AG04449 (cell line): Measurements from ENCODE around the gene SNRK.

Source experiments
- CTCF ChIA-PET: fragments of 350-600 bp; formaldehyde crosslinking; extraction: SDS; loops from one replicate; lab custom pipeline; 2021; ENCODE audit warnings: antibody characterized with exemption; lab: Yijun Ruan, JAX
- POLR2A ChIA-PET: fragments of 400-600, 350-600 bp; formaldehyde crosslinking; extraction: SDS; loops from one replicate; lab custom pipeline; 2020; ENCODE audit warnings: antibody characterized with exemption, inconsistent platforms; lab: Yijun Ruan, JAX
- DNase-seq: peaks from one replicate; pipeline ENCODE4 v3.0.0-alpha.2; 2010; ENCODE audit warnings: low read depth, low spot score
- H3K4me3 ChIP-seq: 2 replicates; pipeline ENCODE4 v1.5.1; 2011; ENCODE audit warnings: low read depth, mild to moderate bottlenecking, control low read depth, low read length
- CTCF ChIP-seq: IDR thresholded peaks from one replicate; pipeline ENCODE4 v1.5.1; 2011; ENCODE audit warnings: mild to moderate bottlenecking, moderate library complexity, low read length, control low read depth, inconsistent platforms; ENCODE audit not compliant: insufficient read depth; ENCODE audit errors: missing control alignments

SNRK gene

DNA sequence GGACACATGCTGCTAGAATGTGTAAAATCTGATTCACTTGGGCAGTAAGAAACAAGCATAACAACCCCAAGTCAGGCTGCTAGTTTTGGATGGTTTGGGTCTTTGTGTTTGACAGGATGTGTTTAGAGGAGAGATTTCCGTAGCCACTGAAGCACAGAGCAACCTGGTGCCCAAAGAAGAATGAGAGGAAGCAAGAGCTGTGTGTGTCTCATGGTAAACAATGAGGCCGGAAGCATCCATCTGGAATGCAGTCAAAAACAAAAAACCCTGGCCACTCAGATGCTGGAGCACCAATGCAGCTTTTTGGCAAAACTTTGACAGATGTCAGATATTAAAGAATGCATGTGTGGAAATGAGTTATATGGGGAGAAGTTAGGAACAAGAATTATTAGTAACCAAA, 39.4 kb upstream of the SNRK start:
- no peak for DNase-seq
- CTCF ChIA-PET: interaction anchor here (1.5 kb wide), 1 partner anchor 10 kb away, joined by 3 read pairs; no protein-coding TSS in a partner anchor
- TF ChIP-seq CTCF: no peak
- POLR2A ChIA-PET: no interaction called here
- H3K4me3 ChIP-seq: no peak overlapping the region

- TF ChIP-seq CTCF: no peak
- POLR2A ChIA-PET: no interaction called here
- H3K4me3 ChIP-seq: no peak overlapping the region
- CTCF ChIA-PET: interaction anchor here (1.5 kb wide), 1 partner anchor 11 kb away, joined by 3 read pairs; no protein-coding TSS in a partner anchor
- DNase-seq: no peak
These were observed 38.7 kb upstream of the SNRK start for GRCh38 chr3:43247561-43248184.

DNA sequence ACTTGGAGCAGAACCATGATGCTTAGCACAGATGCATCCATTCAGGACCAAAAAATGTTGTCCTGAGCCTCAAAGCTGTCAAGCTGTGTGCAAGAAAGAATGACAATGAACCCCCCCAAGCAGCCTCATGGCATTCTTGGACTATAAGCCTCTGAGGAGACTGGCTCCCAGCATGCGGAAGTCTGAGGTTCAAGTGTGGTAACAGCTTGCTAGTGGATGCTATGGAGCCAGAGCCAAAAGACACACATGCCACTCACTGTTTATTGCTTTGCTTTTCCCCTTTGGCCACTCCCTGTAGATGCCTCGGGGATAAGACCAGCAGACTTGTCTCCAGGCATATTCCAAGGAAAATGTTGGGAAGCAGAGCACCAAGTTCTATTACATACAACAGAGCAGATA, 38.2 kb upstream of the SNRK start:
- no peak for TF ChIP-seq CTCF
- ChIA-PET POLR2A (no interaction called here), CTCF (interaction anchor here (1.5 kb wide), 1 partner anchor 11 kb away, joined by 3 read pairs; no protein-coding TSS in a partner anchor)
- no peak for DNase-seq
- no peak overlapping the region for H3K4me3 ChIP-seq

DNA sequence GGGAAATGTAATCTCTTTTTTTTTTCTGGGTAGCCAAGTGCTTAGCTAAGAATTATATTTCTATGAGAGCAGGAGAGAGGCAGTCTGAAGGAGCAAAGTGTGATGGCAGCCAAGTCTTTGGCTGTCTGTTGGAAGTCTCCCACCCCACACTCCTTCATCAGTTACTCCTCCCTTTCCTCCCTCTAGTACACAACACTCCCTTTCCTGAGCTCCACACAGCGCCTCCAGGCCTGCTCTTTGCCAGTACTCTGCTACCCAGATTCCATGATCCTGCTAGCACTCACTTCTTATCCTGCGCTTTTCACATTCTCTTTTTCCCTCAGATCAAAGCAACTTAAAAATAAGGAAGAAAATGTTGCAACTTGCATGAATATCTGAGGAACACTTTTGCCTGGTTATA, 37.4 kb upstream of the SNRK start:
- ChIA-PET CTCF (no interaction called here), POLR2A (no interaction called here)
- no peak for DNase-seq
- TF ChIP-seq CTCF: no peak
- no peak overlapping the region for H3K4me3 ChIP-seq

- no peak overlapping the region for H3K4me3 ChIP-seq
- ChIA-PET CTCF (no interaction called here), POLR2A (no interaction called here)
- no peak for TF ChIP-seq CTCF
- no peak for DNase-seq
These were observed 36.9 kb upstream of the SNRK start for GRCh38 chr3:43249405-43249804.

GRCh38 chr3:43253294-43253693, 33.0 kb upstream of the SNRK start:
- DNase-seq: no peak
- no peak overlapping the region for H3K4me3 ChIP-seq
- POLR2A ChIA-PET: no interaction called here
- TF ChIP-seq CTCF: no peak
- CTCF ChIA-PET: no interaction called here
